HepG2 (cell line): ENCODE measurements around the gene RREB1. TPM values are rescaled to one million over a fixed set of nuclear protein-coding genes. Genes with fewer than 3 reads are reported as not detected.

Experiments
- BHLHE40 ChIP-seq: IDR thresholded peaks from 2 replicates; pipeline ENCODE4 v1.6.1; 2011; ENCODE audit warnings: low read length, improper control_type of control experiment
- FOSL2 ChIP-seq: sonication (generic); formaldehyde crosslinking; IDR thresholded peaks from 2 replicates; pipeline ENCODE4 v1.4.0; 2020; ENCODE audit warnings: missing genetic modification reagents
- HNRNPLL ChIP-seq: fragments of 200-400 bp; formaldehyde crosslinking; IDR thresholded peaks from 2 replicates; pipeline ENCODE4 v1.6.1; 2017; ENCODE audit warnings: mild to moderate bottlenecking, low read depth, low read length; ENCODE audit not compliant: poor library complexity, severe bottlenecking
- KDM2A ChIP-seq: sonication (generic); formaldehyde crosslinking; IDR thresholded peaks from 2 replicates; pipeline ENCODE4 v1.4.0; 2020; ENCODE audit warnings: low read depth, missing genetic modification reagents, borderline replicate concordance
- KLF11 ChIP-seq: IDR thresholded peaks from 2 replicates; pipeline ENCODE4 v1.6.1; 2016; ENCODE audit warnings: missing compliant biosample characterization
- NFYC ChIP-seq: IDR thresholded peaks from 2 replicates; pipeline ENCODE4 v1.6.1; 2016; ENCODE audit warnings: missing genetic modification reagents, missing compliant biosample characterization
- REL ChIP-seq: sonication (generic); formaldehyde crosslinking; conservative IDR thresholded peaks from 2 replicates; pipeline ENCODE4 v1.8.0; 2022; ENCODE audit warnings: mild to moderate bottlenecking, missing genetic modification reagents, moderate library complexity
- RELA ChIP-seq: sonication (generic); formaldehyde crosslinking; IDR thresholded peaks from 2 replicates; pipeline ENCODE4 v1.4.0; 2020; ENCODE audit warnings: missing genetic modification reagents
- RXRA ChIP-seq: sonication (generic); formaldehyde crosslinking; IDR thresholded peaks from 2 replicates; pipeline ENCODE4 v1.5.1; 2020; ENCODE audit warnings: missing genetic modification reagents
- SP140L ChIP-seq: sonication (generic); formaldehyde crosslinking; IDR thresholded peaks from 2 replicates; pipeline ENCODE4 v1.4.0; 2020; ENCODE audit warnings: missing genetic modification reagents, borderline replicate concordance
- ZFP36L2 ChIP-seq: sonication (generic); formaldehyde crosslinking; IDR thresholded peaks from 2 replicates; pipeline ENCODE4 v1.4.0; 2020; ENCODE audit warnings: missing genetic modification reagents
- ZMYM3 ChIP-seq: sonication (generic); formaldehyde crosslinking; IDR thresholded peaks from 2 replicates; pipeline ENCODE4 v1.5.1; 2020; ENCODE audit warnings: mild to moderate bottlenecking, missing genetic modification reagents
- ZNF12 ChIP-seq: sonication (generic); formaldehyde crosslinking; IDR thresholded peaks from 2 replicates; pipeline ENCODE4 v1.5.0; 2020; ENCODE audit warnings: missing genetic modification reagents
- ZNF124 ChIP-seq: sonication (generic); formaldehyde crosslinking; IDR thresholded peaks from 2 replicates; pipeline ENCODE4 v1.4.0; 2020; ENCODE audit warnings: missing genetic modification reagents
- ZNF207 ChIP-seq: fragments of 450-650 bp; IDR thresholded peaks from 2 replicates; pipeline ENCODE4 v1.6.1; 2016; ENCODE audit warnings: antibody characterized with exemption, borderline replicate concordance
- ZNF253 ChIP-seq: sonication (generic); formaldehyde crosslinking; IDR thresholded peaks from 2 replicates; pipeline ENCODE4 v1.8.0; 2022; ENCODE audit warnings: mild to moderate bottlenecking, missing genetic modification reagents, borderline replicate concordance
- ZNF329 ChIP-seq: sonication (generic); formaldehyde crosslinking; IDR thresholded peaks from 2 replicates; pipeline ENCODE4 v1.9.0; 2021; ENCODE audit warnings: low read depth, mild to moderate bottlenecking, missing genetic modification reagents
- ZNF530 ChIP-seq: sonication (generic); formaldehyde crosslinking; IDR thresholded peaks from 2 replicates; pipeline ENCODE4 v1.5.0; 2020; ENCODE audit warnings: low read depth, mild to moderate bottlenecking, missing genetic modification reagents
- ZNF556 ChIP-seq: sonication (generic); formaldehyde crosslinking; IDR thresholded peaks from 2 replicates; pipeline ENCODE4 v1.4.0; 2020; ENCODE audit warnings: mild to moderate bottlenecking, missing genetic modification reagents, borderline replicate concordance
- ZNF841 ChIP-seq: sonication (generic); formaldehyde crosslinking; IDR thresholded peaks from 2 replicates; pipeline ENCODE4 v1.8.1; 2023; ENCODE audit warnings: missing genetic modification reagents, borderline replicate concordance
- ZSCAN22 ChIP-seq: sonication (generic); formaldehyde crosslinking; IDR thresholded peaks from 2 replicates; pipeline ENCODE4 v1.4.0; 2020; ENCODE audit warnings: mild to moderate bottlenecking, missing genetic modification reagents
- polyA plus RNA-seq, 8 experiments: library from polyadenylated mRNA; depleted of rRNA in 3 of 8; stranded (reverse) in 7 of 8; unstranded in 1 of 8; fragments of >200 nt; fragmentation: Illumina TruSeq in 4 of 8; extraction: Trizol in 4 of 8; gene quantifications; 2 replicates each; pipeline versions ENCODE4 v1.2.1 to v1.2.3, GENCODE V29; 2011 to 2016; ENCODE audit warnings: low read depth in 4 of 8, missing spikeins in 1 of 8, mixed read lengths in 1 of 8; ENCODE audit not compliant: insufficient read depth in 1 of 8
- total RNA-seq, 5 experiments: library from RNA; depleted of rRNA; stranded (reverse); fragments of >200 nt; fragmentation: Illumina TruSeq; extraction: Trizol; gene quantifications; 2 replicates each; pipeline ENCODE4 v1.2.3, GENCODE V29; 2016; ENCODE audit warnings: low read depth in 1 of 5
- TF ChIP-seq, protein P1 (sequence below): sonication (generic); formaldehyde crosslinking; IDR thresholded peaks from 2 replicates; pipeline ENCODE4 v1.4.0; 2020; ENCODE audit warnings: mild to moderate bottlenecking, missing genetic modification reagents
- TF ChIP-seq, protein P2 (sequence below): sonication (generic); formaldehyde crosslinking; IDR thresholded peaks from 2 replicates; pipeline ENCODE4 v1.8.1; 2023; ENCODE audit warnings: mild to moderate bottlenecking, missing genetic modification reagents, borderline replicate concordance
- TF ChIP-seq, protein P3 (sequence below): sonication (generic); formaldehyde crosslinking; IDR thresholded peaks from 2 replicates; pipeline ENCODE4 v1.5.1; 2020; ENCODE audit warnings: mild to moderate bottlenecking, missing genetic modification reagents, moderate library complexity
- TF ChIP-seq, protein P4 (sequence below): sonication (generic); formaldehyde crosslinking; IDR thresholded peaks from 2 replicates; pipeline ENCODE4 v1.9.0; 2021; ENCODE audit warnings: missing genetic modification reagents, borderline replicate concordance

Gene RREB1
- total and polyA plus RNA-seq, 2 of the 13 experiments (the other 11 are each of a cell fraction or from before 2014, with no cell fraction given), result 6.1 to 23.2 TPM

DNA sequence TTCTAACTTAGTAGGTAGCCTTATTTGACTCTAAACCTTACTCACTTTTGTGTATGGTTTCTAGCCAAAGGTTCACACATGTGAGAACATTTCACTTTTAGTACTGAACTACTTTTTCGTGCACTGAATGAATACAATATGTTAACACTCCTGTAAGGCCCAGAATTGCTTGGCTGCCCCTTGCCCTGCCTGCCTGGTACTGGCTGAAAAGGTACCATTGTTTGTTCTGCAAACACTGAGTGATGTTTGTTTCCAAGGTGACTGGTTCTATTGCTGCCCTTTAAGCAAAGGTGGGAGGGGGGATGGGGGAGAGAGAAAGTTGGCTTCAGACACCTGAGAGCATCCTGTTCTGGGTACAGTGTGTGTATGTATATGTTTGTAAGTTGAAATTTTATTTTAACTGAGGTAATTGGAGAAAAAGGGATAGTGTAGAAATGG is 31.2 kb downstream of the RREB1 start (continued):
- peak; percentile 69; the same call in 1 of the 2 replicates for TF ChIP-seq ZMYM3 (CRISPR knock-in tag)
- no peak for TF ChIP-seq KDM2A (CRISPR knock-in tag)
- no peak for TF ChIP-seq SP140L (CRISPR knock-in tag)
- TF ChIP-seq, protein P1, sequence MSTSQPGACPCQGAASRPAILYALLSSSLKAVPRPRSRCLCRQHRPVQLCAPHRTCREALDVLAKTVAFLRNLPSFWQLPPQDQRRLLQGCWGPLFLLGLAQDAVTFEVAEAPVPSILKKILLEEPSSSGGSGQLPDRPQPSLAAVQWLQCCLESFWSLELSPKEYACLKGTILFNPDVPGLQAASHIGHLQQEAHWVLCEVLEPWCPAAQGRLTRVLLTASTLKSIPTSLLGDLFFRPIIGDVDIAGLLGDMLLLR (CRISPR knock-in tag), result no peak
- TF ChIP-seq, protein P2, sequence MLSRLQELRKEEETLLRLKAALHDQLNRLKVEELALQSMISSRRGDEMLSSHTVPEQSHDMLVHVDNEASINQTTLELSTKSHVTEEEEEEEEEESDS (CRISPR knock-in tag), result no peak
- TF ChIP-seq, protein P3, sequence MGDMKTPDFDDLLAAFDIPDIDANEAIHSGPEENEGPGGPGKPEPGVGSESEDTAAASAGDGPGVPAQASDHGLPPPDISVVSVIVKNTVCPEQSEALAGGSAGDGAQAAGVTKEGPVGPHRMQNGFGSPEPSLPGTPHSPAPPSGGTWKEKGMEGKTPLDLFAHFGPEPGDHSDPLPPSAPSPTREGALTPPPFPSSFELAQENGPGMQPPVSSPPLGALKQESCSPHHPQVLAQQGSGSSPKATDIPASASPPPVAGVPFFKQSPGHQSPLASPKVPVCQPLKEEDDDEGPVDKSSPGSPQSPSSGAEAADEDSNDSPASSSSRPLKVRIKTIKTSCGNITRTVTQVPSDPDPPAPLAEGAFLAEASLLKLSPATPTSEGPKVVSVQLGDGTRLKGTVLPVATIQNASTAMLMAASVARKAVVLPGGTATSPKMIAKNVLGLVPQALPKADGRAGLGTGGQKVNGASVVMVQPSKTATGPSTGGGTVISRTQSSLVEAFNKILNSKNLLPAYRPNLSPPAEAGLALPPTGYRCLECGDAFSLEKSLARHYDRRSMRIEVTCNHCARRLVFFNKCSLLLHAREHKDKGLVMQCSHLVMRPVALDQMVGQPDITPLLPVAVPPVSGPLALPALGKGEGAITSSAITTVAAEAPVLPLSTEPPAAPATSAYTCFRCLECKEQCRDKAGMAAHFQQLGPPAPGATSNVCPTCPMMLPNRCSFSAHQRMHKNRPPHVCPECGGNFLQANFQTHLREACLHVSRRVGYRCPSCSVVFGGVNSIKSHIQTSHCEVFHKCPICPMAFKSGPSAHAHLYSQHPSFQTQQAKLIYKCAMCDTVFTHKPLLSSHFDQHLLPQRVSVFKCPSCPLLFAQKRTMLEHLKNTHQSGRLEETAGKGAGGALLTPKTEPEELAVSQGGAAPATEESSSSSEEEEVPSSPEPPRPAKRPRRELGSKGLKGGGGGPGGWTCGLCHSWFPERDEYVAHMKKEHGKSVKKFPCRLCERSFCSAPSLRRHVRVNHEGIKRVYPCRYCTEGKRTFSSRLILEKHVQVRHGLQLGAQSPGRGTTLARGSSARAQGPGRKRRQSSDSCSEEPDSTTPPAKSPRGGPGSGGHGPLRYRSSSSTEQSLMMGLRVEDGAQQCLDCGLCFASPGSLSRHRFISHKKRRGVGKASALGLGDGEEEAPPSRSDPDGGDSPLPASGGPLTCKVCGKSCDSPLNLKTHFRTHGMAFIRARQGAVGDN (CRISPR knock-in tag), result no peak
- TF ChIP-seq ZNF124 (CRISPR knock-in tag), result no peak
- TF ChIP-seq BHLHE40, result 0 out of 2 replicates have a peak, but pooled peaks have one; percentile 12
- TF ChIP-seq NFYC (CRISPR knock-in tag), result peak; percentile 39; the same call in 1 of the 2 replicates
- no peak for TF ChIP-seq HNRNPLL
- TF ChIP-seq REL (CRISPR knock-in tag), result no peak
- TF ChIP-seq, protein P4, sequence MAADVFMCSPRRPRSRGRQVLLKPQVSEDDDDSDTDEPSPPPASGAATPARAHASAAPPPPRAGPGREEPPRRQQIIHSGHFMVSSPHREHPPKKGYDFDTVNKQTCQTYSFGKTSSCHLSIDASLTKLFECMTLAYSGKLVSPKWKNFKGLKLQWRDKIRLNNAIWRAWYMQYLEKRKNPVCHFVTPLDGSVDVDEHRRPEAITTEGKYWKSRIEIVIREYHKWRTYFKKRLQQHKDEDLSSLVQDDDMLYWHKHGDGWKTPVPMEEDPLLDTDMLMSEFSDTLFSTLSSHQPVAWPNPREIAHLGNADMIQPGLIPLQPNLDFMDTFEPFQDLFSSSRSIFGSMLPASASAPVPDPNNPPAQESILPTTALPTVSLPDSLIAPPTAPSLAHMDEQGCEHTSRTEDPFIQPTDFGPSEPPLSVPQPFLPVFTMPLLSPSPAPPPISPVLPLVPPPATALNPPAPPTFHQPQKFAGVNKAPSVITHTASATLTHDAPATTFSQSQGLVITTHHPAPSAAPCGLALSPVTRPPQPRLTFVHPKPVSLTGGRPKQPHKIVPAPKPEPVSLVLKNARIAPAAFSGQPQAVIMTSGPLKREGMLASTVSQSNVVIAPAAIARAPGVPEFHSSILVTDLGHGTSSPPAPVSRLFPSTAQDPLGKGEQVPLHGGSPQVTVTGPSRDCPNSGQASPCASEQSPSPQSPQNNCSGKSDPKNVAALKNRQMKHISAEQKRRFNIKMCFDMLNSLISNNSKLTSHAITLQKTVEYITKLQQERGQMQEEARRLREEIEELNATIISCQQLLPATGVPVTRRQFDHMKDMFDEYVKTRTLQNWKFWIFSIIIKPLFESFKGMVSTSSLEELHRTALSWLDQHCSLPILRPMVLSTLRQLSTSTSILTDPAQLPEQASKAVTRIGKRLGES (CRISPR knock-in tag), result no peak
- no peak for TF ChIP-seq ZNF556 (CRISPR knock-in tag)
- TF ChIP-seq ZNF329 (CRISPR knock-in tag), result no peak
- TF ChIP-seq ZNF207, result no peak
- TF ChIP-seq RXRA (CRISPR knock-in tag), result peak; percentile 55; the same call in 1 of the 2 replicates
- TF ChIP-seq KLF11 (CRISPR knock-in tag), result no peak
- TF ChIP-seq ZNF253 (CRISPR knock-in tag), result no peak
- no peak for TF ChIP-seq RELA
- no peak for TF ChIP-seq ZNF530 (CRISPR knock-in tag)
- no peak for TF ChIP-seq ZNF841 (CRISPR knock-in tag)
- no peak for TF ChIP-seq ZNF12 (CRISPR knock-in tag)
- TF ChIP-seq FOSL2 (CRISPR knock-in tag), result peak; percentile 74
- no peak for TF ChIP-seq ZFP36L2 (CRISPR knock-in tag)
- no peak for TF ChIP-seq ZSCAN22 (CRISPR knock-in tag)
